GM19328 (cell line): ENCODE measurements around the gene DAB2IP.
"Not testable (repeated sequence)": the region's sequence is repeated elsewhere in the genome, so short reads cannot be mapped to it uniquely, and the experiment has no call there.

Source experiments
- ATAC-seq: cut with Tn5 transposase; IDR thresholded peaks from one replicate; pipeline ENCODE4 v1.9.1; 2021; ENCODE audit warnings: mild to moderate bottlenecking, moderate library complexity; ENCODE audit not compliant: unreplicated experiment

Gene DAB2IP

GRCh38 chr9:121741228-121741918, 89.9 kb downstream of the DAB2IP start:
- no peak for ATAC-seq

- ATAC-seq: not testable (repeated sequence)
Observed at GRCh38 chr9:121741919-121742283, 90.5 kb downstream of the DAB2IP start.

- no peak for ATAC-seq
Observed at GRCh38 chr9:121742923-121743322, 91.5 kb downstream of the DAB2IP start.

- no peak for ATAC-seq
Observed at GRCh38 chr9:121743441-121744001, 92.1 kb downstream of the DAB2IP start.

- no peak for ATAC-seq
Observed at GRCh38 chr9:121744002-121744686, 92.7 kb downstream of the DAB2IP start.

GRCh38 chr9:121744687-121745395, 93.4 kb downstream of the DAB2IP start:
- no peak for ATAC-seq

GRCh38 chr9:121745396-121745695, 93.9 kb downstream of the DAB2IP start:
- ATAC-seq: no peak

GRCh38 chr9:121746411-121746810, 95.0 kb downstream of the DAB2IP start:
- no peak for ATAC-seq

GRCh38 chr9:121746866-121747265, 95.4 kb downstream of the DAB2IP start:
- no peak for ATAC-seq

- ATAC-seq: no peak
Observed at GRCh38 chr9:121748074-121748473, 96.6 kb downstream of the DAB2IP start.

- ATAC-seq: no peak
Observed at GRCh38 chr9:121748727-121749423, 97.4 kb downstream of the DAB2IP start.

GRCh38 chr9:121749614-121750013, 98.2 kb downstream of the DAB2IP start:
- ATAC-seq: no peak

- ATAC-seq: no peak
Observed at GRCh38 chr9:121750259-121750714, 98.9 kb downstream of the DAB2IP start.

- no peak for ATAC-seq
Observed at GRCh38 chr9:121750715-121751623, 99.5 kb downstream of the DAB2IP start.

- no peak for ATAC-seq
Observed at GRCh38 chr9:121751686-121752445, 100.4 kb downstream of the DAB2IP start.

GRCh38 chr9:121752929-121753328, 101.5 kb downstream of the DAB2IP start:
- ATAC-seq: no peak

GRCh38 chr9:121753802-121754654, 102.6 kb downstream of the DAB2IP start:
- ATAC-seq: no peak

- ATAC-seq: no peak
Observed at GRCh38 chr9:121754655-121755436, 103.4 kb downstream of the DAB2IP start.
